ENCODE measurements around the gene WDFY2. TPM values are rescaled to one million over a fixed set of nuclear protein-coding genes. Genes with fewer than 3 reads are reported as not detected.

WDFY2 gene
- total and polyA plus RNA-seq, 2 of the 8 experiments (the other 6 are each of a cell fraction or from before 2014, with no cell fraction given) = 13.9 to 29.0 TPM

DNA sequence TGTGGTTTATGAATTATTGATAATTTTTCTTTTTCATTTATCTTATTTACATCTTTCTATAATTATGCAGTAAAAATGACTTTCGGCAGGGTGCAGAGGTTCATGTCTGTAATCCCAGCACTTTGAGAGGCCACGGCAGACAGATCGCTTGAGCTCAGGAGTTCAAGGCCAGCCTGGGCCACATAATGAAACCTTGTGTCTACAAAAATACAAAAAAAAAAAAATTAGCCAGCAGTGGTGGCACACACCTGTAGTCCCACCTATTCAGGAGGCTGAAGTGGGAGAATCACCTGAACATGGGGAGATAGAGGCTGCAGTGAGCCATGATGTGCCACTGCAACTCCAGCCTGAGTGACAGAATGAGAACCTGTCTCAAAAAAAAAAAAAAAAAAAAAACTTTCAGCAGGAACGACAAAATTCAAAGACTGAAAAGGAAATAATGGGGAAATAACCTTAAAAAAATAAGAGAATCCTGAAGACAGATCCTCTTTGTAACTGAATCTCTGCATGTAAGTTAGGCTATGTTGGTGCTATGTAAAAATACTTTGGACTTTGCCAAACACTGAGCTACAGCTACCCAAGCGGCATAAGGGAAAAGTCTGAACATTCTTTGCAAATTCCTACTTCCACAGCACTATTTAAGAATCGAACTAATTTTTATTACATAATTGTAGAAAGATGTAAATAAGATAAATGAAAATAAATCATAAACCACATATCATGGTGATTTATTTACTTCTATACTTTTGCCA, 36.7 kb upstream of the WDFY2 start:
- Histone ChIP-seq H3K79me2 (ENCODE audit: control insufficient read depth in 1 of 2, insufficient read depth in 2 of 2, low read length in 2 of 2) (no peaks in the 10 kb centered on the region), H2BK20ac (ENCODE audit: low read length) (no peak overlapping the region), H2BK15ac (ENCODE audit: low read length) (no peak overlapping the region), H4K5ac (ENCODE audit: insufficient read length, low read depth, low read length) (no peak overlapping the region), H2BK5ac (ENCODE audit: low read depth, low read length) (no peak overlapping the region), H2BK12ac (ENCODE audit: low read depth, low read length) (no peak overlapping the region), H3K23me2 (ENCODE audit: low read depth, low read length) (no peaks in the 10 kb centered on the region), H3K18ac (ENCODE audit: extremely low read depth, low read length) (no peak overlapping the region), H4K91ac (replicated peaks; ENCODE audit: insufficient read length, low read length) (no peak overlapping the region), H2AFZ (ENCODE audit: low read length) (no peak overlapping the region), H3K9ac (replicated peaks in 1 of 4; ENCODE audit: extremely low read depth in 1 of 4, low read depth in 3 of 4, low read length in 3 of 4) (no peak overlapping the region), H3K4ac (replicated peaks; ENCODE audit: insufficient read length, low read depth, low read length) (no peak overlapping the region), H2BK120ac (replicated peaks; ENCODE audit: low read depth, low read length) (no peak overlapping the region), H3K27me3 (replicated peaks in 1 of 4; ENCODE audit: control insufficient read depth in 3 of 4, extremely low read depth in 1 of 4, insufficient read depth in 3 of 4, low read length in 3 of 4) (no peaks in the 10 kb centered on the region), H4K8ac (ENCODE audit: extremely low read depth, insufficient read depth, low read length) (no peak overlapping the region), H3K23ac (ENCODE audit: insufficient read length) (no peak overlapping the region), H3K36me3 (ENCODE audit: control insufficient read depth in 2 of 4, insufficient read depth in 4 of 4, low read length in 3 of 4) (no peaks in the 10 kb centered on the region), H3K4me1 (replicated peaks in 1 of 4; ENCODE audit: control insufficient read depth in 3 of 4, insufficient read depth in 4 of 4, low read length in 3 of 4) (peaks cover 0 to 8% (median 3%) of the 10 kb centered on the region in 4 experiments; a peak in 4 of 7 replicates), H3K27ac (ENCODE audit: low read depth, low read length) (no peak overlapping the region), H4K20me1 (replicated peaks in 1 of 2; ENCODE audit: control insufficient read depth in 1 of 2, insufficient read depth in 2 of 2, low read length in 2 of 2) (no peaks in the 10 kb centered on the region), H3K4me2 (ENCODE audit: insufficient read depth in 1 of 2, low read depth in 2 of 2, low read length in 2 of 2) (no peak overlapping the region), H3K9me3 (ENCODE audit: insufficient read depth in 2 of 2, low read depth in 1 of 2, low read length in 1 of 2) (no peaks in the 10 kb centered on the region), H2AK5ac (ENCODE audit: low read depth, low read length) (no peak overlapping the region), H3K14ac (ENCODE audit: insufficient read length) (no peak overlapping the region), H3K79me1 (ENCODE audit: low read depth, low read length) (no peaks in the 10 kb centered on the region), H3K4me3 (ENCODE audit: extremely low read depth in 1 of 4, insufficient read depth in 2 of 4, low read depth in 3 of 4, low read length in 4 of 4) (no peak overlapping the region), H3K56ac (replicated peaks; ENCODE audit: insufficient read length, low read depth, low read length) (no peak overlapping the region)
- no peak for TF ChIP-seq SUZ12 (IDR thresholded peaks at IDR 0.05; ENCODE audit: low read length)
- TF ChIP-seq ZNF274 (IDR thresholded peaks at IDR 0.05; ENCODE audit: borderline replicate concordance, extremely low read depth, low read length) = no peak
- no peak for TF ChIP-seq HDAC2 (IDR thresholded peaks at IDR 0.05; ENCODE audit: borderline replicate concordance in 1 of 2, low read depth in 2 of 2, low read length in 2 of 2)
- TF ChIP-seq SP2 (IDR thresholded peaks at IDR 0.05; ENCODE audit: low read length) = no peak
- TF ChIP-seq TAF1 (IDR thresholded peaks at IDR 0.05; ENCODE audit: low read depth, low read length) = no peak
- TF ChIP-seq FOSL1 (IDR thresholded peaks at IDR 0.05; ENCODE audit: insufficient read depth, low read depth, low read length) = no peak
- TF ChIP-seq RBBP5 (IDR thresholded peaks at IDR 0.05; ENCODE audit: borderline replicate concordance, low read depth, low read length) = no peak
- no peak for TF ChIP-seq RAD21 (IDR thresholded peaks at IDR 0.05 in 1 of 2, conservative IDR thresholded peaks at IDR 0.05 in 1 of 2; ENCODE audit: low read depth in 2 of 2, low read length in 2 of 2)
- no peak for TF ChIP-seq EP300 (IDR thresholded peaks at IDR 0.05; ENCODE audit: borderline replicate concordance in 1 of 2, low read depth in 2 of 2, low read length in 2 of 2)
- TF ChIP-seq POLR2A (IDR thresholded peaks at IDR 0.05; ENCODE audit: control extremely low read depth in 1 of 2, low read depth in 2 of 2, low read length in 2 of 2) = no peak
- no peak for TF ChIP-seq NRF1 (IDR thresholded peaks at IDR 0.05; ENCODE audit: low read depth, low read length)
- TF ChIP-seq PHF8 (conservative IDR thresholded peaks at IDR 0.05; ENCODE audit: low read depth, low read length) = no peak
- no peak for TF ChIP-seq TEAD4 (IDR thresholded peaks at IDR 0.05; ENCODE audit: low read depth, low read length)
- FAIRE-seq (no peak), DNase-seq (ENCODE audit: low read depth in 1 of 2, low spot score in 2 of 2) (no peak)
- CTCF ChIA-PET (ENCODE audit: partially characterized antibody) = interaction anchor here (0.6 to 0.8 kb wide), 2 partner anchors 172 to 292 kb away, joined by 4 read pairs; no protein-coding TSS in a partner anchor
- WGBS, 2 experiments (ENCODE audit: extremely low coverage in 1 of 2, insufficient coverage in 1 of 2, insufficient read length in 1 of 2, insufficient replicate concordance in 2 of 2, low coverage in 1 of 2, low lambda C conversion rate in 2 of 2, missing lambda C conversion rate in 1 of 2) = 89% methylated on average over 6 of the region's 6 CpGs; no CpG with 5 or more reads in 1 of the 2 experiments
- POLR2A ChIA-PET (ENCODE audit: partially characterized antibody) = no interaction called here

Measured in H1 (cell line).